ENCODE measurements around the gene CD7. TPM values are rescaled to one million over a fixed set of nuclear protein-coding genes. Genes with fewer than 3 reads are reported as not detected.

Gene CD7
- total and polyA plus RNA-seq, 9 of the 15 experiments (the other 6 are each of a cell fraction or from before 2014, with no cell fraction given): 0.21 to 0.35 TPM; not detected in 7

DNA sequence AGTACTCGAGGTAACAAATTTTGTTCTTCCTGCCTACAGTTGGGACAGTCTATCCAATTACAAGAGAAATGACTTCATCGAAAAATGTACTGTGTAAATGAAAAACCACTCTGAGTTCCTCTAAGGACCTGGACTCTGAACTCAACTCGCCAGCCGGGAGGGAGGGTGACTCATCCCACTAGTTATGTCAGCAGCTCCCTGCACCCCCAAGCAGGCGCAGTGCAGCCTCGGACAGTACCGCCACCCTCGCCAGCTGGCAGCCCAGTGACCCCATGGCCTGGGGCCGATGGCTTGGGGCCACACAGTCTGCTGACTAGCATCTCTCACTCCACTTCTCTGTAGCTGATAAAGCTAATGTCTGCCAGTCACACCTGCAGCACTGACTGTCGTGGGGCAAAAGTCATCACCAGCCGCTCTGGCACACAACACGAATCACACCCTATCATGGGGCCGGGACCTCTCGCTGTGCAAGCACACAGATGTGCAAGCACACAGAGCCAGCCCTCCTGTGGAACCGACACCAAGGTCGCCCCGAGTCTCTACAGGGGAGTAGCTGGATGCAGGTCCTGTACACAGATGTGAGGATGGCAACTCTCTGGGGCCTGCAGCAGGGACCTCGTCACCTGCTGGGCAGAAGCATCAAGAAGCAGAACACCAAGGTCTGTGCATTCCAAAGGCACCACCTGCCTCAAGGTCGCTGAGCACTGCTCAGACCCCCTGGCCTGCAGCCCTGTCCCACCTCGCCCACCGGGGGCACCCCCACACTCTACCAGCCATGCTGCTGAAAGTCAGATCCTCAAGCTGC, 49.6 kb downstream of the CD7 start (continued):
- TF ChIP-seq, protein P1, sequence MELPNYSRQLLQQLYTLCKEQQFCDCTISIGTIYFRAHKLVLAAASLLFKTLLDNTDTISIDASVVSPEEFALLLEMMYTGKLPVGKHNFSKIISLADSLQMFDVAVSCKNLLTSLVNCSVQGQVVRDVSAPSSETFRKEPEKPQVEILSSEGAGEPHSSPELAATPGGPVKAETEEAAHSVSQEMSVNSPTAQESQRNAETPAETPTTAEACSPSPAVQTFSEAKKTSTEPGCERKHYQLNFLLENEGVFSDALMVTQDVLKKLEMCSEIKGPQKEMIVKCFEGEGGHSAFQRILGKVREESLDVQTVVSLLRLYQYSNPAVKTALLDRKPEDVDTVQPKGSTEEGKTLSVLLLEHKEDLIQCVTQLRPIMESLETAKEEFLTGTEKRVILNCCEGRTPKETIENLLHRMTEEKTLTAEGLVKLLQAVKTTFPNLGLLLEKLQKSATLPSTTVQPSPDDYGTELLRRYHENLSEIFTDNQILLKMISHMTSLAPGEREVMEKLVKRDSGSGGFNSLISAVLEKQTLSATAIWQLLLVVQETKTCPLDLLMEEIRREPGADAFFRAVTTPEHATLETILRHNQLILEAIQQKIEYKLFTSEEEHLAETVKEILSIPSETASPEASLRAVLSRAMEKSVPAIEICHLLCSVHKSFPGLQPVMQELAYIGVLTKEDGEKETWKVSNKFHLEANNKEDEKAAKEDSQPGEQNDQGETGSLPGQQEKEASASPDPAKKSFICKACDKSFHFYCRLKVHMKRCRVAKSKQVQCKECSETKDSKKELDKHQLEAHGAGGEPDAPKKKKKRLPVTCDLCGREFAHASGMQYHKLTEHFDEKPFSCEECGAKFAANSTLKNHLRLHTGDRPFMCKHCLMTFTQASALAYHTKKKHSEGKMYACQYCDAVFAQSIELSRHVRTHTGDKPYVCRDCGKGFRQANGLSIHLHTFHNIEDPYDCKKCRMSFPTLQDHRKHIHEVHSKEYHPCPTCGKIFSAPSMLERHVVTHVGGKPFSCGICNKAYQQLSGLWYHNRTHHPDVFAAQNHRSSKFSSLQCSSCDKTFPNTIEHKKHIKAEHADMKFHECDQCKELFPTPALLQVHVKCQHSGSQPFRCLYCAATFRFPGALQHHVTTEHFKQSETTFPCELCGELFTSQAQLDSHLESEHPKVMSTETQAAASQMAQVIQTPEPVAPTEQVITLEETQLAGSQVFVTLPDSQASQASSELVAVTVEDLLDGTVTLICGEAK (IDR thresholded peaks at IDR 0.05): no peak
- TF ChIP-seq, protein P1 (CRISPR knock-in tag; IDR thresholded peaks at IDR 0.05): no peak
- no peak for TF ChIP-seq FIP1L1 (IDR thresholded peaks at IDR 0.05; ENCODE audit: low read depth, low read length, poor library complexity, severe bottlenecking)
- TF ChIP-seq HIVEP1 (CRISPR knock-in tag; IDR thresholded peaks at IDR 0.05): no peak
- no peak for TF ChIP-seq ZNF583 (CRISPR knock-in tag; IDR thresholded peaks at IDR 0.05)
- TF ChIP-seq ZNF253 (CRISPR knock-in tag; conservative IDR thresholded peaks at IDR 0.05): no peak
- TF ChIP-seq ZFX (CRISPR knock-in tag; IDR thresholded peaks at IDR 0.05): no peak
- no peak for TF ChIP-seq FOXK1 (CRISPR knock-in tag; IDR thresholded peaks at IDR 0.05; ENCODE audit: borderline replicate concordance)
- TF ChIP-seq HNRNPH1 (optimal IDR thresholded peaks at IDR 0.05; ENCODE audit: low read depth, low read length): no peak
- TF ChIP-seq, protein P2, sequence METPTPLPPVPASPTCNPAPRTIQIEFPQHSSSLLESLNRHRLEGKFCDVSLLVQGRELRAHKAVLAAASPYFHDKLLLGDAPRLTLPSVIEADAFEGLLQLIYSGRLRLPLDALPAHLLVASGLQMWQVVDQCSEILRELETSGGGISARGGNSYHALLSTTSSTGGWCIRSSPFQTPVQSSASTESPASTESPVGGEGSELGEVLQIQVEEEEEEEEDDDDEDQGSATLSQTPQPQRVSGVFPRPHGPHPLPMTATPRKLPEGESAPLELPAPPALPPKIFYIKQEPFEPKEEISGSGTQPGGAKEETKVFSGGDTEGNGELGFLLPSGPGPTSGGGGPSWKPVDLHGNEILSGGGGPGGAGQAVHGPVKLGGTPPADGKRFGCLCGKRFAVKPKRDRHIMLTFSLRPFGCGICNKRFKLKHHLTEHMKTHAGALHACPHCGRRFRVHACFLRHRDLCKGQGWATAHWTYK (CRISPR knock-in tag; IDR thresholded peaks at IDR 0.05): no peak
- TF ChIP-seq RFX5 (IDR thresholded peaks at IDR 0.05; ENCODE audit: low read depth, low read length): no peak
- TF ChIP-seq HDAC8 (tag; IDR thresholded peaks at IDR 0.05): no peak
- TF ChIP-seq FOS (IDR thresholded peaks at IDR 0.05; ENCODE audit: extremely low read depth, insufficient read length): peak; percentile 41
- TF ChIP-seq, protein P3, sequence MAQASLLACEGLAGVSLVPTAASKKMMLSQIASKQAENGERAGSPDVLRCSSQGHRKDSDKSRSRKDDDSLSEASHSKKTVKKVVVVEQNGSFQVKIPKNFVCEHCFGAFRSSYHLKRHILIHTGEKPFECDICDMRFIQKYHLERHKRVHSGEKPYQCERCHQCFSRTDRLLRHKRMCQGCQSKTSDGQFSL (CRISPR knock-in tag; IDR thresholded peaks at IDR 0.05): peak; percentile 95
- TF ChIP-seq, protein P3 (tag; IDR thresholded peaks at IDR 0.05): peak in 1 of 2 experiments; percentile 74; a peak in 2 of 4 replicates
- no peak for TF ChIP-seq TAF1 (IDR thresholded peaks at IDR 0.05; ENCODE audit: control insufficient read depth, extremely low read depth, insufficient read depth, low read length, severe bottlenecking)
- no peak for TF ChIP-seq HNRNPK (IDR thresholded peaks at IDR 0.05; ENCODE audit: low read depth, low read length, poor library complexity, severe bottlenecking)

Measured in K562 (cell line).